Epithelial cell of proximal tubule (primary cell): ENCODE results near the gene SPRR1B. TPM values are rescaled to one million over a fixed set of nuclear protein-coding genes. Genes with fewer than 3 reads are reported as not detected.
"Not testable (repeated sequence)": the region's sequence is repeated elsewhere in the genome, so short reads cannot be mapped to it uniquely, and the experiment has no call there.

Source experiments
- DNase-seq: peaks from one replicate; pipeline ENCODE4 v3.0.0-alpha.2; 2011; ENCODE audit warnings: low read depth
- H3K4me3 ChIP-seq: 2 replicates; pipeline ENCODE4 v1.5.1; 2011; ENCODE audit warnings: low read depth, mild to moderate bottlenecking, low read length
- total RNA-seq: library from RNA; depleted of rRNA; stranded (reverse); fragments of >200 nt; gene quantifications from 2 replicates; pipeline ENCODE4 v1.2.3, GENCODE V29; 2015
- TF ChIP-seq, protein P1 (sequence below): conservative IDR thresholded peaks from 2 replicates; pipeline ENCODE4 v1.5.1; 2012; ENCODE audit warnings: low read depth, mild to moderate bottlenecking, low read length

SPRR1B gene
- total RNA-seq, 1 donor from 2014 or later = 0.75 TPM

DNA sequence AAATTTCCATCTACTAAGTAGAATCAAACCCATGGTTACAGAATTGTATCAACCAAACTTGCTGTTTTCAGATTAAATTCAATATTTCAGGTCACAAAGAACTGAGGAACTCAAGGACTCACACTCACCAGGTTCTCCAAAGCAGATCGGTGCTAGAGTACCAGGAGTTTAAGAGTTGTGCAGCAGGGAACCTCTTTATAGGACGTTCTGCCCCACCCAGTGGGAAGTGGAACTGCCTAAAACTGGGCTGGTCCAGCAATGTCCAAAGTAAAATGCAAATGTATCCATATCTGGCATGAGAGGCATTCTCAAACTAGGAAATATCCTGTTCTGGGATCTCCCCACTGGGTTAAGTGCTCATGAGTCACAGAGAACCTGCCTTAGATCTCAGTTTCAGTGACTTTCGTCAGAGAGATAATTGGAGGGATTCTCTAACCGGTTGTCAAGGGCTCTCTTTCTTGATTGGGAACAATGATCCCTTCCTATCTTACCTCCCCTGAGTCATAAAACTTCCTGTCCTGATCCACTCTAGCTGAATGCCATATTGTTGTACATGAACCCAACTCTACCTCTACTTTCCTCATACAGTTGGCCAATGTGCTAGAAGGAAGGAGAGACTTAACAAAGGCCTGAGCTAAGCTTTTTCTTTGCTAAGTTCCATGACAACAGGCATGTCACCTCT is 10.1 kb downstream of the SPRR1B start, which contains the start of gene SPRR2D:
TSS of gene SPRR2D (minus strand) at position 171 of the 682 bp plus-strand sequence. CDS start 774 bp downstream, outside the sequence.
- DNase-seq = no peak
- no peak within 1 kb of the TSS for H3K4me3 ChIP-seq
- TF ChIP-seq, protein P1, sequence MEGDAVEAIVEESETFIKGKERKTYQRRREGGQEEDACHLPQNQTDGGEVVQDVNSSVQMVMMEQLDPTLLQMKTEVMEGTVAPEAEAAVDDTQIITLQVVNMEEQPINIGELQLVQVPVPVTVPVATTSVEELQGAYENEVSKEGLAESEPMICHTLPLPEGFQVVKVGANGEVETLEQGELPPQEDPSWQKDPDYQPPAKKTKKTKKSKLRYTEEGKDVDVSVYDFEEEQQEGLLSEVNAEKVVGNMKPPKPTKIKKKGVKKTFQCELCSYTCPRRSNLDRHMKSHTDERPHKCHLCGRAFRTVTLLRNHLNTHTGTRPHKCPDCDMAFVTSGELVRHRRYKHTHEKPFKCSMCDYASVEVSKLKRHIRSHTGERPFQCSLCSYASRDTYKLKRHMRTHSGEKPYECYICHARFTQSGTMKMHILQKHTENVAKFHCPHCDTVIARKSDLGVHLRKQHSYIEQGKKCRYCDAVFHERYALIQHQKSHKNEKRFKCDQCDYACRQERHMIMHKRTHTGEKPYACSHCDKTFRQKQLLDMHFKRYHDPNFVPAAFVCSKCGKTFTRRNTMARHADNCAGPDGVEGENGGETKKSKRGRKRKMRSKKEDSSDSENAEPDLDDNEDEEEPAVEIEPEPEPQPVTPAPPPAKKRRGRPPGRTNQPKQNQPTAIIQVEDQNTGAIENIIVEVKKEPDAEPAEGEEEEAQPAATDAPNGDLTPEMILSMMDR = no peak

DNA sequence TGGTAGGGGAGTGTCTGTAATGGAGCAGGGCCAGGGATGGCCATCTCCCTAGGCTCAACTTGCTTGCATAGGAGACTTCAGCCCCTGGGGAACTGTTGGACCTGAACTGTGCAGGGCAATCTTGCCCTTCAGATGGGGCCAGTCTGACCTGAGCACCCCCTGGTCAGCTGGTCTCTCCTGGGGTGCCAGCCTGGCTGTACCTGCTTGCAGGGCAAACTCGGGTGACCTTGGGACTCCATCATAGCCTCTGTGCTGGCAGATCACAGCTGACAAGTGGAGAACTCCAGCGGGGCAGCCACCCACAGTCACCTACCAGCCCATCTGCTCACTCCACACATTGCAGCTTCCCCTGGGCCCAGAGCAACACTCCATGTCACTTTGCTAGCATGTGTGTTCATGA is 18.2 kb downstream of the SPRR1B start:
- TF ChIP-seq, protein P1 = no peak
- DNase-seq = no peak
- no peak overlapping the region for H3K4me3 ChIP-seq

DNA sequence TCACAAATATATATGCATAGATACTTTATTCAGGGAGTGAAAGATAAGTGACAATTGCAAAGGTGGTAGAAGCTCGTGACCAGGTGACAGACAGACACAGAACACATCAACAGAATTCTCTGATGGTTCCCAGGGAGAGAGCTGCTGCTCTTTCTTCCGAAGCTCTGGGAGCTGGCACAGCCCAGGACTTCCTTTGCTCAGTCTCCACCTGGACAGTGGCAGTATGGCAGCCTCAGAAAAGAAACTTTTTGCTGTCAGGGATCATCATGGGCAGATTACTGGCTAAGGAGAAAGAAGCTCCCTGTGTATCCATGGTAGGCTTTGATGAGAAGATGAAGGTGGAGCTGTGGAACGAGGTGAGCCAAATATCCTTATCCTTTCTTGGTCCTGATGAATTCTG is 25.1 kb downstream of the SPRR1B start:
- H3K4me3 ChIP-seq, DNase-seq: not testable (repeated sequence)

DNA sequence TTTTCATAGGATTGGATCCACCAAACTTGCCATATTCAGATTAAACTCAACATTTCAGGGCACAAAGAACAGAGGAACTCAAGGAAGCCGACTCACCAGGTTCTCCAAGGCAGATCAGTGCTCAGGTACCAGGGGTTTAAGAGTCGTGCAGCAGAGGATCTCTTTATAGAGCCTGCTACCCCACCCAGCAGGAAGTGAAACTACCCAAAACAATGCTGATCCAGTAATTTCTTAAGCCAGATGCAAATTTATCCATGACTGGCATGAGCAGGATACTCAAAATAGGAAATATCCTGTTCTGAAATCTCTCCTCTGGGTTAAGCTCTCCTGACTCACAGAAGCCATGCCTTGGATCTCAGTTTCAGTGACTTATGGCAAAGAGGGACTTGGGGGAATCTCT is 26.4 kb downstream of the SPRR1B start, which contains the start of gene SPRR2A:
TSS of gene SPRR2A (minus strand) at position 138 of the 400 bp plus-strand sequence. CDS start 777 bp downstream, outside the sequence.
- no peak within 1 kb of the TSS for H3K4me3 ChIP-seq
- TF ChIP-seq, protein P1 = no peak
- DNase-seq = no peak

DNA sequence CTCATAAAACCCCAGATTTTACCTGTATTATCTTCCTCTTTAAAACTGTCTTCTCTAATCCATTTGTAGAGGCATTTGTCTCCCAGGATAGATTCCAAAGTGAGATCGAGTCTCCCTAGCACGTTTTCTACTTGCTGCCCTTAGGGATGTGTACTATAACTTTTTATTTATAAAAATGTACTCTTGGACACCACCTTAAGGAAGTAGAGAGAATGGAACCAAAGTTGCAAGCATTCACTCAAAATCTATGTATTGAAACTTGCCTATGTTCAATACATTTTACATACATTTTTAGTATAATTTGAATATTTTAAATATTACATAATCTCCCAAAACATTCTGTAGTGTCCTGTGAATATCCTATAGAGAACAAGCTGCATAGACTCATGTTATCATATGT is 27.2 kb downstream of the SPRR1B start:
- no peak overlapping the region for H3K4me3 ChIP-seq
- DNase-seq = no peak
- TF ChIP-seq, protein P1 = no peak

DNA sequence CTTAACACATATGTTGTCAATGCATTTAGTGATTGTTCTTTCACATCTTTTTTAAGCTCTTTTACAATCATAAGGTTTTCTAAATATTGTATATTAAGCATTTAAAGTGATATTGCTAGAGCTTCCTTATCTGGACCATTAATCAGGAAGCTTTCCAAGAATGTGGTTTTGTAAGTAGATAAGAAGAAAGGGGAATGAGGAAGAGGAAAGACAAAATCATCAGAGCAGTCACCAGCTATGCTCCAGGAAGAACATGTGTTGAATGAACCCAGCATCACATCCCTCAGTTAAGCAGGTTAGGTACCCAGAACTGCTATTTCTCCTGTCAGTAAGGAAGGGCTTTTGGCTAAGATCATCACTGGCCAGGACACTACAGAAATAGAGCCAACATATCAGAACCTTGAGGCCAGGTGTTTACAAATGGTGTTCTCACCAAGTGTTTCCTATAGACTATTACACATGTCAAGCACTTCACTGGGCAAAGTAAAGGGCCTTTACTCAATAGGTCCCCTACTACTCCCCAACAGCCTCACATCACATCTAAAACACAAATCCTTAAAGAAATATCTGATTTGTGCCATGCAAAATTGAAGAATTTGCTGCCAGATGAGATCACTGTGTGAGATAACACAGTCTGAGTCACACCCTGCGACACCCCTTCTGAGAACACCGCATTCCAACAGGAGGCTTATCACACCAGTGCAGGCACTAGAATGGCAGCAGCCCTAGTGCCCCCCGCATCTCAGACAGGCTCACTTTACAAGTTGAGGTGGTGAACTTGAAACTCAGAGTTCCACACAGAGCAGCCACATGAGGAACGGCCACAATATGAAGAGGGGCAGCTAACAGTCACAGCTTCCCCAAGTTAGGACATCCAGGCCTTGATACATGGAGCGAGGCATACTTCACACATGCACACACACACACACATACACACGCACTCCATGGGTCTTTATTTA is 28.1 kb downstream of the SPRR1B start:
- no peak overlapping the region for H3K4me3 ChIP-seq
- no peak for DNase-seq
- TF ChIP-seq, protein P1 = no peak

DNA sequence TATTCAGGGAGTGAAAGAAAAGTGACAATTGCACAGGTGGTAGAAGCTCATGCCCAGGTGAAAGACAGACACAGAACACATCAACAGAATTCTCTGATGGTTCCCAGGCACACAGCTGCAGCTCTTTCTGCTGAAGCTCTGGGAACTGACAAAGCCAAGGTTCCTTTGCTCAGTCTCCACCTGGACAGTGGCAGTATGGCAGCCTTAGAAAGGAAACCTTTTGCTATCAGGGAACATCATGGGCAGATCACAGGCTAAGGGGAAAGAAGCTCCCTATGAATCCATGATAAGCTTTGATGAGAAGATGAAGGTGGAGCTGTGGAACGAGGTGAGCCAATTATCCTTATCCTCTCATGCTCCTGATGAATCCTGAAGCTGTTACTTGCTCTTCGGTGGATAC is 39.2 kb downstream of the SPRR1B start:
- TF ChIP-seq, protein P1 = no peak
- no peak overlapping the region for H3K4me3 ChIP-seq
- no peak for DNase-seq
